CD14-positive monocyte (primary cell): ENCODE results near the gene ASPHD2. TPM values are rescaled to one million over a fixed set of nuclear protein-coding genes. Genes with fewer than 3 reads are reported as not detected.

Experiments used
- DNase-seq, 3 donors: peaks; one replicate each; pipeline ENCODE4 v3.0.0-alpha.2; 2011 to 2022
- H2AFZ ChIP-seq: 2 replicates; pipeline ENCODE4 v1.6.0; 2012; ENCODE audit warnings: mild to moderate bottlenecking, low read depth, low read length, inconsistent platforms; ENCODE audit not compliant: insufficient read depth, poor library complexity, severe bottlenecking
- H3K27ac ChIP-seq, 2 donors: 1 replicate in 1 of 2; 2 replicates in 1 of 2; pipeline ENCODE4 v1.5.1; 2012 to 2013; ENCODE audit warnings: low read length in 2 of 2, control low read depth in 1 of 2, inconsistent platforms in 1 of 2, low read depth in 1 of 2, mild to moderate bottlenecking in 1 of 2
- H3K27me3 ChIP-seq, 2 donors: one replicate each; pipeline versions ENCODE4 v1.6.0 to v1.6.1; 2011 to 2013; ENCODE audit warnings: low read length in 2 of 2; ENCODE audit not compliant: control insufficient read depth in 2 of 2, insufficient read depth in 2 of 2
- H3K36me3 ChIP-seq, 2 donors: replicated peaks in 1 of 2; 1 replicate in 1 of 2; 2 replicates in 1 of 2; pipeline versions ENCODE4 v1.5.1 to v1.6.1; 2012 to 2013; ENCODE audit warnings: low read length in 2 of 2, control low read depth in 1 of 2, inconsistent platforms in 1 of 2, mild to moderate bottlenecking in 1 of 2; ENCODE audit not compliant: insufficient read depth in 2 of 2, control insufficient read depth in 1 of 2
- H3K4me1 ChIP-seq, 2 donors: 1 replicate in 1 of 2; 2 replicates in 1 of 2; pipeline versions ENCODE4 v1.5.1 to v1.6.1; 2012 to 2013; ENCODE audit warnings: low read length in 2 of 2, control low read depth in 1 of 2, inconsistent platforms in 1 of 2, mild to moderate bottlenecking in 1 of 2, moderate library complexity in 1 of 2; ENCODE audit not compliant: insufficient read depth in 2 of 2, control insufficient read depth in 1 of 2
- H3K4me2 ChIP-seq: replicated peaks from 2 replicates; pipeline ENCODE3; 2012; ENCODE audit warnings: low read length, moderate library complexity, mild to moderate bottlenecking; ENCODE audit not compliant: poor library complexity, severe bottlenecking; ENCODE audit errors: extremely low read depth
- H3K4me3 ChIP-seq, 3 experiments: fragments of 200-600 bp in 1 of 3; sonication (generic) in 1 of 3; replicated peaks in 1 of 3; 1 replicate in 2 of 3; 2 replicates in 1 of 3; pipeline ENCODE4 v1.5.1; 2011 to 2013; ENCODE audit warnings: low read length in 3 of 3, mild to moderate bottlenecking in 3 of 3, control low read depth in 2 of 3, low read depth in 2 of 3, inconsistent platforms in 1 of 3, moderate library complexity in 1 of 3
- H3K79me2 ChIP-seq: 2 replicates; pipeline ENCODE4 v1.6.0; 2012; ENCODE audit warnings: mild to moderate bottlenecking, control low read depth, inconsistent platforms, low read length, moderate library complexity; ENCODE audit not compliant: insufficient read depth
- H3K9ac ChIP-seq: 2 replicates; pipeline ENCODE4 v1.6.0; 2017; ENCODE audit warnings: low read length, mild to moderate bottlenecking; ENCODE audit not compliant: insufficient read depth, poor library complexity, severe bottlenecking
- H3K9me3 ChIP-seq, 2 donors: replicated peaks in 1 of 2; 1 replicate in 1 of 2; 2 replicates in 1 of 2; pipeline versions ENCODE4 v1.5.1 to v1.6.1; 2012 to 2013; ENCODE audit warnings: low read length in 2 of 2, control low read depth in 1 of 2; ENCODE audit not compliant: control insufficient read depth in 1 of 2, insufficient read depth in 1 of 2
- H4K20me1 ChIP-seq: 2 replicates; pipeline ENCODE4 v1.6.0; 2012; ENCODE audit warnings: mild to moderate bottlenecking, low read length, control low read depth, moderate library complexity; ENCODE audit not compliant: insufficient read depth
- H3K27ac Mint-ChIP-seq, 7 donors: one replicate each; pipeline ENCODE4 v1.8.0; 2020; ENCODE audit warnings: mild to moderate bottlenecking in 7 of 7, mixed read lengths in 7 of 7, moderate library complexity in 6 of 7, inconsistent platforms in 2 of 7
- H3K27me3 Mint-ChIP-seq, 3 donors: one replicate each; pipeline ENCODE4 v1.8.0; 2021 to 2022; ENCODE audit warnings: low read depth in 3 of 3, mild to moderate bottlenecking in 3 of 3, mixed read lengths in 3 of 3, moderate library complexity in 3 of 3, inconsistent platforms in 1 of 3
- H3K36me3 Mint-ChIP-seq, 2 donors: one replicate each; pipeline ENCODE4 v1.8.0; 2020; ENCODE audit warnings: mixed read lengths in 2 of 2, inconsistent platforms in 1 of 2, mild to moderate bottlenecking in 1 of 2
- H3K4me1 Mint-ChIP-seq: one replicate; pipeline ENCODE4 v1.8.0; 2020; ENCODE audit warnings: mild to moderate bottlenecking, mixed read lengths
- H3K4me3 Mint-ChIP-seq, 2 donors: one replicate each; pipeline ENCODE4 v1.8.0; 2020; ENCODE audit warnings: mild to moderate bottlenecking in 2 of 2, mixed read lengths in 2 of 2, moderate library complexity in 1 of 2
- H3K9me3 Mint-ChIP-seq, 7 donors: one replicate each; pipeline ENCODE4 v1.8.0; 2020 to 2022; ENCODE audit warnings: mixed read lengths in 7 of 7, mild to moderate bottlenecking in 6 of 7, moderate library complexity in 6 of 7, inconsistent platforms in 2 of 7
- WGBS: methylation state at CpG from one replicate; pipeline ENCODE4 v1.1.5; 2013; ENCODE audit warnings: missing lambda C conversion rate; ENCODE audit not compliant: insufficient coverage; 5-methylcytosine and 5-hydroxymethylcytosine counted together
- intact Hi-C, 2 donors: fragments of 100-400 bp; cut with micrococcal nuclease; formaldehyde crosslinking; loops; one replicate each; pipeline versions ENCODE4 v1.15.0 to v1.15.1; 2023
- polyA plus RNA-seq, 3 donors: library from polyadenylated mRNA; depleted of rRNA in 1 of 3; unstranded in 2 of 3; stranded (reverse) in 1 of 3; fragments of 300-500 nt in 2 of 3; fragments of >200 nt in 1 of 3; fragmentation: Illumina TruSeq in 2 of 3; gene quantifications; 1 replicate in 2 of 3; 2 replicates in 1 of 3; pipeline ENCODE4 v1.2.3, GENCODE V29; 2012 to 2021
- TF ChIP-seq, protein P1 (sequence below): fragments of 200-600 bp; IDR thresholded peaks from one replicate; pipeline ENCODE4 v1.8.0; 2022; ENCODE audit warnings: antibody characterized with exemption, mild to moderate bottlenecking

ASPHD2 gene
- polyA plus RNA-seq, 3 donors = 2.6 to 6.2 (median 4.1) TPM

DNA sequence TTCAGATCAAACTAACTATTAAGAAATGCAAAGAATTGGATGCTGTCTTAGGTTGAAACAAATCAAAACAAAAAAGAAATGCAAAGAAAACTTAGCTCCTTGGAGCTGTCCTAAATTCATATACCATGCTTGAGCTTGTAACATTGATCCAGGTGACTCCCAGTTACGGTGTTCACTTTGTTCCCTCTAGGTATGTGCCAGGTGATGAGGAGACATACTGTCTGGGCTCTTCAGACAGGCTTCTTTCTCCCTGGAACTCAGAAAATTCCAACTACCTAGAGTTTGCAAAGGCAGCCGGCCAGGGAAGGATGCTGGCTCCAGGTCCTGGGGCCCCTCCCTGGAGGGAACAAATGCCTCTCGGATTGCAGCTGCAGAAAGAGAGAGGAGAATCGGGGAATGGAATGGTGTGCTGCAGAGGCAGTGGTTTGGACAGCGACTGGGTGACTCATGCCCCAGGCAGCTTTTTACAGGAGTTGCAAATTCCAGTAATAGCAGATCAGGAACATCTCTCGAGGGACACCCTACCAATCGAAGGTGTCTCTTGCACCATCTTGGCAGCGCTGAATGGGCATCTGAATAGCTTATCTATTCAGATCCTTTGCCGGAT lies 12.3 kb upstream of the ASPHD2 start:
- peaks cover 2 to 4% of the 10 kb centered on the region in 2 donors for H3K27me3 ChIP-seq
- Mint-ChIP-seq H3K27ac (peak overlapping the region in 1 of 7 donors; percentile 85), H3K27me3 (peaks cover 6 to 9% (median 7%) of the 10 kb centered on the region in 3 donors), H3K4me1 (no peaks in the 10 kb centered on the region), H3K9me3 (peaks cover 0 to 4% (median 0%) of the 10 kb centered on the region in 7 donors), H3K36me3 (no peaks in the 10 kb centered on the region), H3K4me3 (no peak overlapping the region)
- no peak overlapping the region for H3K4me2 ChIP-seq
- no peaks in the 10 kb centered on the region for H3K79me2 ChIP-seq
- no peak for DNase-seq
- H2AFZ ChIP-seq = no peak overlapping the region
- intact Hi-C loops = no loop called here
- H3K36me3 ChIP-seq = no peaks in the 10 kb centered on the region
- no peak overlapping the region for H3K27ac ChIP-seq
- H3K9ac ChIP-seq = no peak overlapping the region
- no peak overlapping the region for H3K4me3 ChIP-seq
- no peaks in the 10 kb centered on the region for H3K4me1 ChIP-seq
- no peaks in the 10 kb centered on the region for H4K20me1 ChIP-seq
- no peaks in the 10 kb centered on the region for H3K9me3 ChIP-seq
- WGBS = 91% methylated on average over 5 of the region's 9 CpGs
- TF ChIP-seq, protein P1, sequence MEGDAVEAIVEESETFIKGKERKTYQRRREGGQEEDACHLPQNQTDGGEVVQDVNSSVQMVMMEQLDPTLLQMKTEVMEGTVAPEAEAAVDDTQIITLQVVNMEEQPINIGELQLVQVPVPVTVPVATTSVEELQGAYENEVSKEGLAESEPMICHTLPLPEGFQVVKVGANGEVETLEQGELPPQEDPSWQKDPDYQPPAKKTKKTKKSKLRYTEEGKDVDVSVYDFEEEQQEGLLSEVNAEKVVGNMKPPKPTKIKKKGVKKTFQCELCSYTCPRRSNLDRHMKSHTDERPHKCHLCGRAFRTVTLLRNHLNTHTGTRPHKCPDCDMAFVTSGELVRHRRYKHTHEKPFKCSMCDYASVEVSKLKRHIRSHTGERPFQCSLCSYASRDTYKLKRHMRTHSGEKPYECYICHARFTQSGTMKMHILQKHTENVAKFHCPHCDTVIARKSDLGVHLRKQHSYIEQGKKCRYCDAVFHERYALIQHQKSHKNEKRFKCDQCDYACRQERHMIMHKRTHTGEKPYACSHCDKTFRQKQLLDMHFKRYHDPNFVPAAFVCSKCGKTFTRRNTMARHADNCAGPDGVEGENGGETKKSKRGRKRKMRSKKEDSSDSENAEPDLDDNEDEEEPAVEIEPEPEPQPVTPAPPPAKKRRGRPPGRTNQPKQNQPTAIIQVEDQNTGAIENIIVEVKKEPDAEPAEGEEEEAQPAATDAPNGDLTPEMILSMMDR = no peak

DNA sequence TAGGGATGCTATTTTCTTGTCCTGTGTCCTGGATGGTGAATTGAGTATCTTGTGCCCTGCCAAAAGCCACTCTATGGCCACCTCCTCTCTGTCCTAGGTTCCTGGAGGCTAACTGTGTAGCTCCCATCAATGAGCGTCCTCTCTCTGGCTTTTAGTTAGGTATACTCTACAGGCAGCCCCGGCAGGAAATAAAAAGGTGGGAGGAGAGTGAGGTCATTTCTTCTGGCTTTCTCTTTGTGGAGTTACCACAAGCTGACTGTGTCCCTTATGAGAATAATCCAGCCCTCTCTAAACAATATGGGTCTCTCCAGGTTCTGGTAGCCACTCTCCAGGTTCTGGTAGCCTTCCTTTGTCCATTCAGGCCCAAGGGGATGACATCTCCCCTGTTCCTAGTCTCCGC lies 11.7 kb upstream of the ASPHD2 start:
- H3K27me3 Mint-ChIP-seq = peaks cover 6 to 11% (median 10%) of the 10 kb centered on the region in 3 donors
- no peak overlapping the region for H2AFZ ChIP-seq
- no CpG with 5 or more reads among the region's 3 CpGs for WGBS

More for the DNA sequence above, 11.7 kb upstream of the ASPHD2 start:
- H3K4me1 ChIP-seq = no peaks in the 10 kb centered on the region
- H3K9ac ChIP-seq = no peak overlapping the region
- no peaks in the 10 kb centered on the region for H3K36me3 ChIP-seq
- Mint-ChIP-seq H3K36me3 (no peaks in the 10 kb centered on the region), H3K27ac (no peak overlapping the region), H3K4me1 (no peaks in the 10 kb centered on the region), H3K9me3 (peaks cover 0 to 6% (median 2%) of the 10 kb centered on the region in 7 donors), H3K4me3 (no peak overlapping the region)
- H3K4me2 ChIP-seq = no peak overlapping the region
- peaks cover under 1 to 2% of the 10 kb centered on the region in 2 donors for H3K27me3 ChIP-seq
- H3K27ac ChIP-seq = no peak overlapping the region
- TF ChIP-seq, protein P1 = no peak
- H3K79me2 ChIP-seq = no peaks in the 10 kb centered on the region
- H3K4me3 ChIP-seq = no peak overlapping the region
- peaks cover 0 to 3% of the 10 kb centered on the region in 2 donors for H3K9me3 ChIP-seq
- H4K20me1 ChIP-seq = no peaks in the 10 kb centered on the region
- intact Hi-C loops = no loop called here
- DNase-seq = no peak
